Esophagus muscularis mucosa (tissue), 4 donors: ENCODE results near the gene HOXB7. TPM values are rescaled to one million over a fixed set of nuclear protein-coding genes. Genes with fewer than 3 reads are reported as not detected.

Source experiments
- DNase-seq: peaks from one replicate; pipeline ENCODE4 v3.0.0-alpha.2; 2017; ENCODE audit errors: extremely low spot score
- H3K27ac ChIP-seq, 4 donors: fragments of 200-600 bp; sonication (generic); replicated peaks in 1 of 4; 1 replicate in 3 of 4; 2 replicates in 1 of 4; pipeline ENCODE4 v1.5.1; 2016 to 2019; ENCODE audit warnings: mild to moderate bottlenecking in 1 of 4
- H3K27me3 ChIP-seq, 4 donors: fragments of 200-600 bp; sonication (generic); one replicate each; pipeline versions ENCODE4 v1.5.1 to v1.6.0; 2016 to 2019
- H3K36me3 ChIP-seq, 4 donors: fragments of 200-600 bp; sonication (generic); one replicate each; pipeline ENCODE4 v1.5.1; 2016 to 2019
- H3K4me1 ChIP-seq, 4 donors: fragments of 200-600 bp; sonication (generic); one replicate each; pipeline ENCODE4 v1.5.1; 2016 to 2019
- H3K4me3 ChIP-seq, 4 donors: fragments of 200-600 bp; sonication (generic); 1 replicate in 2 of 4; 2 replicates in 2 of 4; pipeline ENCODE4 v1.5.1; 2016 to 2019; ENCODE audit warnings: mild to moderate bottlenecking in 4 of 4, moderate library complexity in 1 of 4
- H3K9me3 ChIP-seq, 4 donors: fragments of 200-600 bp; sonication (generic); 1 replicate in 3 of 4; 2 replicates in 1 of 4; pipeline ENCODE4 v1.5.1; 2016 to 2019
- CTCF ChIP-seq, 3 experiments: fragments of 200-600 bp in 2 of 3; fragments of 450-650 bp in 1 of 3; sonication (generic) in 2 of 3; IDR thresholded peaks; one replicate each; pipeline ENCODE4 v1.5.1; 2017 to 2019; ENCODE audit warnings: antibody characterized with exemption in 3 of 3, mild to moderate bottlenecking in 2 of 3, moderate library complexity in 1 of 3
- EP300 ChIP-seq: sonication (generic); formaldehyde crosslinking; IDR thresholded peaks from one replicate; pipeline ENCODE4 v1.6.1; 2017; ENCODE audit warnings: antibody characterized with exemption
- POLR2A ChIP-seq: fragments of 450-650 bp; IDR thresholded peaks from one replicate; pipeline ENCODE4 v1.6.1; 2017; ENCODE audit warnings: antibody characterized with exemption, moderate library complexity, mild to moderate bottlenecking, low read depth
- POLR2AphosphoS5 ChIP-seq, 2 donors: sonication (generic); formaldehyde crosslinking; IDR thresholded peaks; one replicate each; pipeline ENCODE4 v1.6.1; 2017; ENCODE audit warnings: antibody characterized with exemption in 2 of 2
- WGBS: methylation state at CpG from one replicate; pipeline ENCODE4 v1.1.5; 2018; 5-methylcytosine and 5-hydroxymethylcytosine counted together
- intact Hi-C: fragments of 100-400 bp; cut with DNase I; formaldehyde crosslinking; loops from one replicate; pipeline ENCODE4 v1.15.1; 2023
- total RNA-seq, 4 donors: library from RNA; depleted of rRNA; stranded (reverse); fragments of >200 nt; gene quantifications; one replicate each; pipeline versions ENCODE4 v1.1.0 to v1.2.1, GENCODE V29; 2016

The HOXB7 gene
- total RNA-seq, 4 donors from 2014 or later: 0.52 to 1.7 (median 0.66) TPM

- WGBS: 63% methylated on average over 7 of the region's 7 CpGs
- Histone ChIP-seq H3K4me1 (peaks cover 33 to 84% (median 79%) of the 10 kb centered on the region in 4 donors), H3K4me3 (peak overlapping the region in 3 of 4 donors; percentile 76 to 90 (median 78)), H3K27ac (peak overlapping the region; percentile 91 to 97 (median 96)), H3K9me3 (no peaks in the 10 kb centered on the region), H3K27me3 (no peaks in the 10 kb centered on the region), H3K36me3 (no peaks in the 10 kb centered on the region)
- intact Hi-C loops: no loop called here
- TF ChIP-seq POLR2AphosphoS5 (IDR thresholded peaks at IDR 0.05) (no peak), CTCF (IDR thresholded peaks at IDR 0.05) (no peak), POLR2A (no peak)
- DNase-seq: no peak
Observed at GRCh38 chr17:48579471-48579759, 31.4 kb downstream of the HOXB7 start.

GRCh38 chr17:48578616-48579470, 32.0 kb downstream of the HOXB7 start:
- peak overlapping the region; percentile 66 to 90 (median 77) for H3K4me3 ChIP-seq
- intact Hi-C loops: no loop called here
- no peaks in the 10 kb centered on the region for H3K9me3 ChIP-seq
- H3K27me3 ChIP-seq: no peaks in the 10 kb centered on the region
- no peaks in the 10 kb centered on the region for H3K36me3 ChIP-seq
- 33% methylated on average over 42 of the region's 43 CpGs for WGBS
- H3K27ac ChIP-seq: peak overlapping the region; percentile 91 to 97 (median 96)
- no peak for TF ChIP-seq EP300
- TF ChIP-seq CTCF (IDR thresholded peaks at IDR 0.05): peak in 1 of 3 experiments; percentile 4
- DNase-seq: no peak
- H3K4me1 ChIP-seq: peaks cover 32 to 84% (median 79%) of the 10 kb centered on the region in 4 donors

- peaks cover 32 to 84% (median 79%) of the 10 kb centered on the region in 4 donors for H3K4me1 ChIP-seq
- WGBS: 0% methylated on average over 24 of the region's 58 CpGs
Observed at GRCh38 chr17:48577946-48578615, 32.7 kb downstream of the HOXB7 start, which contains the start of gene HOXB4. TSS of gene HOXB4 (minus strand) at chr17:48578350. CDS start at chr17:48578319, 31 bp downstream.

GRCh38 chr17:48577330-48577945, 33.4 kb downstream of the HOXB7 start:
- under 1% methylated on average over 19 of the region's 19 CpGs for WGBS
- no peak for TF ChIP-seq CTCF (IDR thresholded peaks at IDR 0.05)
- no peak for TF ChIP-seq EP300
- no peak for TF ChIP-seq POLR2A
- no peak for DNase-seq
- Histone ChIP-seq H3K9me3 (no peaks in the 10 kb centered on the region), H3K4me1 (peaks cover 33 to 84% (median 79%) of the 10 kb centered on the region in 4 donors), H3K4me3 (peak overlapping the region; percentile 66 to 90 (median 77)), H3K27me3 (no peaks in the 10 kb centered on the region), H3K36me3 (no peaks in the 10 kb centered on the region), H3K27ac (peak overlapping the region; percentile 91 to 97 (median 96))
- intact Hi-C loops: loop anchor here (2.0 kb wide), 1 partner anchor 35 kb away; no protein-coding TSS in a partner anchor

More at GRCh38 chr17:48577946-48578615, 32.7 kb downstream of the HOXB7 start, which contains the start of gene HOXB4:
- H3K4me3 ChIP-seq: peak within 1 kb of the TSS; percentile 66 to 90 (median 77)
- no peaks in the 10 kb centered on the region for H3K36me3 ChIP-seq
- no peaks in the 10 kb centered on the region for H3K27me3 ChIP-seq
- H3K27ac ChIP-seq: peak within 1 kb of the TSS; percentile 91 to 97 (median 96)
- H3K9me3 ChIP-seq: no peaks in the 10 kb centered on the region
- DNase-seq: peak; percentile 98
- intact Hi-C loops: loop anchor here (2.0 kb wide), 1 partner anchor 35 kb away; no protein-coding TSS in a partner anchor
- TF ChIP-seq EP300: no peak
- TF ChIP-seq CTCF (IDR thresholded peaks at IDR 0.05): no peak
- TF ChIP-seq POLR2AphosphoS5 (IDR thresholded peaks at IDR 0.05): peak; percentile 68 to 72
- no peak for TF ChIP-seq POLR2A
